GM13977 (cell line): ENCODE data around the gene DCAF11.

Source experiments
- DNase-seq: peaks from one replicate; pipeline ENCODE4 v3.0.0; 2012; ENCODE audit warnings: low spot score
- CTCF ChIP-seq: IDR thresholded peaks from 2 replicates; pipeline ENCODE4 v1.5.1; 2012; ENCODE audit warnings: mild to moderate bottlenecking, control low read depth; ENCODE audit not compliant: insufficient read depth; ENCODE audit errors: extremely low read depth, missing control alignments
- in situ Hi-C: fragments of 300-500 bp; cut with MboI; formaldehyde crosslinking; loops from one replicate; pipeline ENCODE4 v1.12.0; 2022; ENCODE audit warnings: low sequenced_read_pairs, low pct_unique_long_range_greater_than_20kb, mixed read lengths, inconsistent platforms; ENCODE audit not compliant: unreplicated experiment

The DCAF11 gene

GRCh38 chr14:24078146-24078545 lies 36.4 kb upstream of the DCAF11 start:
- in situ Hi-C loops: loop anchor here (25.0 kb wide), 1 partner anchor 91 kb away; the partner anchor contains the start of gene DHRS4L2
- no peak for DNase-seq
- no peak for TF ChIP-seq CTCF

DNA sequence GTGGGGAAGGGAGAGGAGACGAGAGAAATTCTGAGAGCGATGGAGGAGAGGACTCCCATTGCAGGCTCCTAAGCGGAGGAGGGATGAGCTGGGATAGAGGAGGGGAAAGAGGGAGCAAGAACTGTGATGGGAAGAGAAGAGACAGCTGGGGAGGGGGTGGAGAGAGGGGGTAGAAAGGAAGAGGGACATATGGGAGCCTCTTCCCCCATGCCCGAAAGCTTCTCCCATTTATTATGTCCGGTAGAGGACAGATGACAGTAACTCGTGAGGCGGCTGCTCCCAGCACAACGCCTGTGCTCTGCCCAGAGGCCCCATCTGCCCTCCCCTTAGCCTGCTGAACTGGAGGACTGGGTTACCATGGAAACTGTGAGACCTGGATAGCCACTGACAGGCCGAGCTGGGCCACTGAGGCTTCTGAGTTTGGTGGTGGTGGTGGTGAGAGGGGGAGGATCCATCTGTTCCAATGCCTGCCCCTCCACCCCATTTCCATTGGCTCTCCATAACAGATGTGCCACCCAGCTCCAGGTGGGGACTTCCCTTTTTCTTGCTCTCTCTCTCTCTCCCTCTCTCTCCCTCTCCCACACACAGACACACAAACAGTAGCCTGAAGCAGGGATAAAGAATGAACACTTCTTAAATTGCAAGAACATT lies 35.0 kb upstream of the DCAF11 start:
- in situ Hi-C loops: loop anchor here (25.0 kb wide), 1 partner anchor 92 kb away; the partner anchor contains the start of gene DHRS4L2
- no peak for DNase-seq
- TF ChIP-seq CTCF: no peak

DNA sequence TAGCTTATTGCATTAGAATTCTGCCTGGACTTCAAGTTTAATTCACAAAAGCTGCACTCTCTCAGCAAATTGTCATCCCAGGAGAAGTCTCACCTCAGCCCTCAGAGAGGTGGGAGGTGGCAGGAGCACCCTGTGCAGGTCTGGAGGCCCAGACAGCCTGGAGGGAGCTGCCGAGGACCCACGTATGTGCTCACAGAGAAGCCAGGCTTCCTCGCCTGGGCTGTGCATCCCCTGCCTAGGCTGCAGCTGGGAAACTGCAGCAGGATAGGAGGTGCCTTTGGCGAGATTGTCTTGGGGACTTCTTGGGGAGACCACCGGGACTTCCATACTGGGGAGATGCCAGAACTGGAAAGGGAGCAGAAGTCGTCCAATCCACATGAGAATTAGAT lies 34.4 kb upstream of the DCAF11 start:
- no peak for TF ChIP-seq CTCF
- in situ Hi-C loops: loop anchor here (25.0 kb wide), 1 partner anchor 93 kb away; the partner anchor contains the start of gene DHRS4L2
- no peak for DNase-seq

- in situ Hi-C loops: loop anchor here (25.0 kb wide), 1 partner anchor 94 kb away; the partner anchor contains the start of gene DHRS4L2
- no peak for TF ChIP-seq CTCF
- DNase-seq: peak; percentile 91
These were observed 33.5 kb upstream of the DCAF11 start for GRCh38 chr14:24080888-24081738.

GRCh38 chr14:24081739-24082211 lies 32.8 kb upstream of the DCAF11 start:
- DNase-seq: no peak
- in situ Hi-C loops: loop anchor here (25.0 kb wide), 1 partner anchor 94 kb away; the partner anchor contains the start of gene DHRS4L2
- no peak for TF ChIP-seq CTCF

DNA sequence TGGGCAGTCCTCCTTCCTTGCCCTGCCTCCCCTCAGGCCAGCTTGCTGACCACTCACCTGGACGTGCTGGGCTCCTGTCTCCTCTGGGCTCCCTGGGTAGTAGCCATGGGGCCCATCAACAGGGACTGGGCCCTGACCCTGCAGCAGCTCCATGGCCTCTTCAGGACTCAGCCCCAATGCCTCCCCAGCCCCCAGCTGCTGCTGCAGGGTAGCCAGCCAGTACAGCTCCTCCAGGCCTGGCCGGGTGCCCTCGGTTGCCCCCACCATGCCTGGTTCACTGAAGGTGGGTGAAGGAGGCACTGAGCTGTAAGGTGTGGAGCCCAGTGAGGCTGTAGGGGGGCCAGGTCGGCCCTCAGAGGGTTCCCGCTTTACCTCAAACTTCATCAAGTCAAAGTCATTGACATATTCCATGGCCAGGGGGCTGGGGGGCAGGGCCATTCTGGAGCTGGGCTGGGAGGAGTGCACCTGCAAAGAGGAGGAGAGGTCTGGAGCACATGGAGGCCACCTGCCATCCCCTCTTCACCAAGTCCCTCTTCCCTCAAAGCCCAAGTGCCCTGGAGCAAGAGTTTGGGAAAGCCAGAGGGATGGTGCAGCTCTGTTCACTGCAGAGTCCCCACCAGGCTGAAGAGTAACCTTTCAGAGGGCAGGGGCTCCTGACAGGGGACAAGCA lies 32.0 kb upstream of the DCAF11 start:
- TF ChIP-seq CTCF: no peak
- DNase-seq: no peak
- in situ Hi-C loops: loop anchor here (25.0 kb wide), 1 partner anchor 95 kb away; the partner anchor contains the start of gene DHRS4L2
